ENCODE data around the gene PWWP2B. TPM values are rescaled to one million over a fixed set of nuclear protein-coding genes. Genes with fewer than 3 reads are reported as not detected.

Gene PWWP2B
- total and polyA plus RNA-seq, 2 of the 13 experiments (the other 11 are each of a cell fraction or from before 2014, with no cell fraction given): 2.3 to 4.7 TPM

DNA sequence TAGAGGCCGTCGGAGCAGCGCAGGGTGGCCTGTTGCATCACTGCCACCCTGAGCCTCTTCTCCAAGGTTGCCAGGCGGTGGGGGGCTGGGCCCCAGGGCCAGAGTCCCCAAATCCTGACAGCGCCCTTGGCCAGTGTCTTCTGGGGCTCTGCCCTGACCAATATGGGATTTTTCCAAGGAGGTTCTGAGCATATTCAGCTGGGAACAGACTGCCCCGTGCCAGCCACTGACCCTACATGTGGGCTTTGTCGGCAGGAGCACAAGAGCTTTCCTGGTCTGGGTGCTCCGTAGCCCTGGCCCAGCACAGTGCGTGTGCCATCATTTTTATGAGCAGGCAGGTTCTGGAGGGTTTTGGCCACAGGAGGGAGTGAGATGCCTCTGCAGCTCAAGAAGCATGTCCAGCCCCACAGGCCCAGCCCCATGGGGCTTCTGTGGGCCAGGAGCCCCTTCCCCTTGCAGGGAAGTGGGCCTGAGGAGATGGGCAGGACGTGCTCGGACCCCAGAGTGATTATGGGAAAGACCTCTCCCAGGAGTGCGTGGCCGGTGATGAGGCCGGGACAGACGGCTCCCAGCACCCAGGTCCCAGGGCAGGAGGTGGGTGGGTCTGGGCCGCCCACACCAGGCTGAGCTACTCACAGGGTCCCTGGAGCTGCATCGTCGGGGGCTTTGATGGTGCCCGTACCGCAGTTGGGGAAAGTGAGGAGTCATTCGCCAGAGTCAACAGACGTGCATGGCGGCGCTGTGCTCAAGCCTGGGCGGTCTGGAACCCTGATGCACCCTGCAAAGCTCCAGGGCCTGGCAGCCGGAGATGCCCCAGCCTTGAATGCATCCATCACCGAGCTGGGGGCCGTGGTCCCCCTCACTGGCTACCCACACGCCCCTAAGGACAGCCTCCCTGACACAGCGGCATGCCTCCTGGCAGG, 66.6 kb downstream of the PWWP2B start (continued):
- TF ChIP-seq ZNF788 (CRISPR knock-in tag; IDR thresholded peaks at IDR 0.05; ENCODE audit: borderline replicate concordance) (no peak), PITX1 (CRISPR knock-in tag; IDR thresholded peaks at IDR 0.05) (no peak), PRMT3 (CRISPR knock-in tag; IDR thresholded peaks at IDR 0.05; ENCODE audit: borderline replicate concordance, low read depth) (no peak), IRF2 (CRISPR knock-in tag; IDR thresholded peaks at IDR 0.05) (no peak), ZBTB25 (CRISPR knock-in tag; IDR thresholded peaks at IDR 0.05) (no peak), ZUFSP (CRISPR knock-in tag; IDR thresholded peaks at IDR 0.05; ENCODE audit: borderline replicate concordance) (no peak), DPF2 (CRISPR knock-in tag; IDR thresholded peaks at IDR 0.05; ENCODE audit: borderline replicate concordance, low read depth) (no peak), ZSCAN9 (CRISPR knock-in tag; IDR thresholded peaks at IDR 0.05; ENCODE audit: borderline replicate concordance) (no peak), CEBPB (IDR thresholded peaks at IDR 0.05; ENCODE audit: borderline replicate concordance, low read depth, low read length) (peak; percentile 26; the same call in 1 of the 2 replicates), ZNF678 (CRISPR knock-in tag; IDR thresholded peaks at IDR 0.05) (no peak)
- TF ChIP-seq, protein P1, sequence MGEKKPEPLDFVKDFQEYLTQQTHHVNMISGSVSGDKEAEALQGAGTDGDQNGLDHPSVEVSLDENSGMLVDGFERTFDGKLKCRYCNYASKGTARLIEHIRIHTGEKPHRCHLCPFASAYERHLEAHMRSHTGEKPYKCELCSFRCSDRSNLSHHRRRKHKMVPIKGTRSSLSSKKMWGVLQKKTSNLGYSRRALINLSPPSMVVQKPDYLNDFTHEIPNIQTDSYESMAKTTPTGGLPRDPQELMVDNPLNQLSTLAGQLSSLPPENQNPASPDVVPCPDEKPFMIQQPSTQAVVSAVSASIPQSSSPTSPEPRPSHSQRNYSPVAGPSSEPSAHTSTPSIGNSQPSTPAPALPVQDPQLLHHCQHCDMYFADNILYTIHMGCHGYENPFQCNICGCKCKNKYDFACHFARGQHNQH (CRISPR knock-in tag; IDR thresholded peaks at IDR 0.05): no peak
- TF ChIP-seq, protein P2, sequence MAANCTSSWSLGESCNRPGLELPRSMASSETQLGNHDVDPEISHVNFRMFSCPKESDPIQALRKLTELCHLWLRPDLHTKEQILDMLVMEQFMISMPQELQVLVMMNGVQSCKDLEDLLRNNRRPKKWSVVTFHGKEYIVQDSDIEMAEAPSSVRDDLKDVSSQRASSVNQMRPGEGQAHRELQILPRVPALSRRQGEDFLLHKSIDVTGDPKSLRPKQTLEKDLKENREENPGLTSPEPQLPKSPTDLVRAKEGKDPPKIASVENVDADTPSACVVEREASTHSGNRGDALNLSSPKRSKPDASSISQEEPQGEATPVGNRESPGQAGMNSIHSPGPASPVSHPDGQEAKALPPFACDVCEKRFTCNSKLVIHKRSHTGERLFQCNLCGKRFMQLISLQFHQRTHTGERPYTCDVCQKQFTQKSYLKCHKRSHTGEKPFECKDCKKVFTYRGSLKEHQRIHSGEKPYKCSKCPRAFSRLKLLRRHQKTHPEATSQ (CRISPR knock-in tag; IDR thresholded peaks at IDR 0.05; ENCODE audit: borderline replicate concordance): no peak
- TF ChIP-seq, protein P3, sequence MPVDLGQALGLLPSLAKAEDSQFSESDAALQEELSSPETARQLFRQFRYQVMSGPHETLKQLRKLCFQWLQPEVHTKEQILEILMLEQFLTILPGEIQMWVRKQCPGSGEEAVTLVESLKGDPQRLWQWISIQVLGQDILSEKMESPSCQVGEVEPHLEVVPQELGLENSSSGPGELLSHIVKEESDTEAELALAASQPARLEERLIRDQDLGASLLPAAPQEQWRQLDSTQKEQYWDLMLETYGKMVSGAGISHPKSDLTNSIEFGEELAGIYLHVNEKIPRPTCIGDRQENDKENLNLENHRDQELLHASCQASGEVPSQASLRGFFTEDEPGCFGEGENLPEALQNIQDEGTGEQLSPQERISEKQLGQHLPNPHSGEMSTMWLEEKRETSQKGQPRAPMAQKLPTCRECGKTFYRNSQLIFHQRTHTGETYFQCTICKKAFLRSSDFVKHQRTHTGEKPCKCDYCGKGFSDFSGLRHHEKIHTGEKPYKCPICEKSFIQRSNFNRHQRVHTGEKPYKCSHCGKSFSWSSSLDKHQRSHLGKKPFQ (CRISPR knock-in tag; IDR thresholded peaks at IDR 0.05; ENCODE audit: insufficient replicate concordance): no peak
- TF ChIP-seq, protein P4, sequence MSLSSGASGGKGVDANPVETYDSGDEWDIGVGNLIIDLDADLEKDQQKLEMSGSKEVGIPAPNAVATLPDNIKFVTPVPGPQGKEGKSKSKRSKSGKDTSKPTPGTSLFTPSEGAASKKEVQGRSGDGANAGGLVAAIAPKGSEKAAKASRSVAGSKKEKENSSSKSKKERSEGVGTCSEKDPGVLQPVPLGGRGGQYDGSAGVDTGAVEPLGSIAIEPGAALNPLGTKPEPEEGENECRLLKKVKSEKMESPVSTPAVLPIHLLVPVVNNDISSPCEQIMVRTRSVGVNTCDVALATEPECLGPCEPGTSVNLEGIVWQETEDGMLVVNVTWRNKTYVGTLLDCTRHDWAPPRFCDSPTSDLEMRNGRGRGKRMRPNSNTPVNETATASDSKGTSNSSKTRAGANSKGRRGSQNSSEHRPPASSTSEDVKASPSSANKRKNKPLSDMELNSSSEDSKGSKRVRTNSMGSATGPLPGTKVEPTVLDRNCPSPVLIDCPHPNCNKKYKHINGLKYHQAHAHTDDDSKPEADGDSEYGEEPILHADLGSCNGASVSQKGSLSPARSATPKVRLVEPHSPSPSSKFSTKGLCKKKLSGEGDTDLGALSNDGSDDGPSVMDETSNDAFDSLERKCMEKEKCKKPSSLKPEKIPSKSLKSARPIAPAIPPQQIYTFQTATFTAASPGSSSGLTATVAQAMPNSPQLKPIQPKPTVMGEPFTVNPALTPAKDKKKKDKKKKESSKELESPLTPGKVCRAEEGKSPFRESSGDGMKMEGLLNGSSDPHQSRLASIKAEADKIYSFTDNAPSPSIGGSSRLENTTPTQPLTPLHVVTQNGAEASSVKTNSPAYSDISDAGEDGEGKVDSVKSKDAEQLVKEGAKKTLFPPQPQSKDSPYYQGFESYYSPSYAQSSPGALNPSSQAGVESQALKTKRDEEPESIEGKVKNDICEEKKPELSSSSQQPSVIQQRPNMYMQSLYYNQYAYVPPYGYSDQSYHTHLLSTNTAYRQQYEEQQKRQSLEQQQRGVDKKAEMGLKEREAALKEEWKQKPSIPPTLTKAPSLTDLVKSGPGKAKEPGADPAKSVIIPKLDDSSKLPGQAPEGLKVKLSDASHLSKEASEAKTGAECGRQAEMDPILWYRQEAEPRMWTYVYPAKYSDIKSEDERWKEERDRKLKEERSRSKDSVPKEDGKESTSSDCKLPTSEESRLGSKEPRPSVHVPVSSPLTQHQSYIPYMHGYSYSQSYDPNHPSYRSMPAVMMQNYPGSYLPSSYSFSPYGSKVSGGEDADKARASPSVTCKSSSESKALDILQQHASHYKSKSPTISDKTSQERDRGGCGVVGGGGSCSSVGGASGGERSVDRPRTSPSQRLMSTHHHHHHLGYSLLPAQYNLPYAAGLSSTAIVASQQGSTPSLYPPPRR (CRISPR knock-in tag; IDR thresholded peaks at IDR 0.05; ENCODE audit: borderline replicate concordance): no peak
